IMR-90 (cell line): ENCODE results near the gene TTC7B. TPM values are rescaled to one million over a fixed set of nuclear protein-coding genes. Genes with fewer than 3 reads are reported as not detected.

ENCODE experiments used
- ATAC-seq: fragments of 200-7000 bp; cut with Tn5 transposase; 2 replicates; pipeline ENCODE4 v1.9.1; 2020; ENCODE audit warnings: low read depth, mild to moderate bottlenecking, moderate library complexity
- BruUV-seq: library from RNA; stranded (reverse); fragments of 400-500 nt; replicated peaks from 2 replicates; lab custom pipeline; 2021; lab: Mats Ljungman, UMichigan
- CTCF ChIA-PET: fragments of 300-600 bp; formaldehyde crosslinking; extraction: SDS; loops from one replicate; lab custom pipeline; 2021; ENCODE audit warnings: antibody characterized with exemption; lab: Yijun Ruan, JAX
- POLR2A ChIA-PET: fragments of 300-600 bp; sonication (Branson Sonifier 250); formaldehyde crosslinking; loops from one replicate; lab custom pipeline; 2022; ENCODE audit warnings: antibody characterized with exemption; ENCODE audit not compliant: unreplicated experiment; lab: Charles Lee
- DNase-seq: peaks from one replicate; pipeline ENCODE4 v3.0.0; 2013
- H2AFZ ChIP-seq: replicated peaks from 2 replicates; pipeline ENCODE3; 2013; ENCODE audit warnings: low read length, mild to moderate bottlenecking; ENCODE audit not compliant: poor library complexity
- H2AK5ac ChIP-seq: 2 replicates; pipeline ENCODE4 v1.6.1; 2013; ENCODE audit warnings: low read depth, low read length, inconsistent platforms
- H2AK9ac ChIP-seq: replicated peaks from 2 replicates; pipeline ENCODE3; 2013; ENCODE audit warnings: mild to moderate bottlenecking, low read depth, low read length, moderate library complexity; ENCODE audit not compliant: poor library complexity
- H2BK120ac ChIP-seq: 2 replicates; pipeline ENCODE4 v1.6.1; 2013; ENCODE audit warnings: low read depth, low read length, inconsistent platforms
- H2BK15ac ChIP-seq: 3 replicates; pipeline ENCODE4 v1.6.1; 2013; ENCODE audit warnings: low read depth, low read length, inconsistent platforms
- H2BK20ac ChIP-seq: 2 replicates; pipeline ENCODE4 v1.6.1; 2013; ENCODE audit warnings: low read depth, mild to moderate bottlenecking, inconsistent platforms, low read length, moderate library complexity
- H2BK5ac ChIP-seq: 2 replicates; pipeline ENCODE4 v1.6.1; 2013; ENCODE audit warnings: mild to moderate bottlenecking, low read depth, low read length, inconsistent platforms; ENCODE audit not compliant: poor library complexity, severe bottlenecking
- H3K14ac ChIP-seq: replicated peaks from 2 replicates; pipeline ENCODE4 v1.6.1; 2013; ENCODE audit warnings: low read depth, low read length, inconsistent platforms
- H3K18ac ChIP-seq: 2 replicates; pipeline ENCODE4 v1.6.1; 2013; ENCODE audit warnings: low read depth, low read length, control low read depth
- H3K23ac ChIP-seq: 2 replicates; pipeline ENCODE4 v1.6.1; 2013; ENCODE audit warnings: low read depth, low read length, inconsistent platforms
- H3K27ac ChIP-seq: 2 replicates; pipeline ENCODE4 v1.5.1; 2013; ENCODE audit warnings: mild to moderate bottlenecking, control low read depth, low read length; ENCODE audit not compliant: insufficient read depth
- H3K27me3 ChIP-seq: 2 replicates; pipeline ENCODE4 v1.6.1; 2013; ENCODE audit warnings: low read length; ENCODE audit not compliant: control insufficient read depth, insufficient read depth
- H3K36me3 ChIP-seq: 2 replicates; pipeline ENCODE4 v1.6.1; 2013; ENCODE audit warnings: low read length, mixed read lengths; ENCODE audit not compliant: control insufficient read depth, insufficient read depth
- H3K4ac ChIP-seq: 2 replicates; pipeline ENCODE4 v1.6.1; 2013; ENCODE audit warnings: low read depth, low read length, inconsistent platforms
- H3K4me1 ChIP-seq: 2 replicates; pipeline ENCODE4 v1.6.1; 2013; ENCODE audit warnings: low read length, mixed read lengths; ENCODE audit not compliant: control insufficient read depth, insufficient read depth
- H3K4me2 ChIP-seq: 2 replicates; pipeline ENCODE4 v1.6.1; 2013; ENCODE audit warnings: low read depth, mild to moderate bottlenecking, control low read depth, low read length, moderate library complexity
- H3K4me3 ChIP-seq: 2 replicates; pipeline ENCODE4 v1.5.1; 2013; ENCODE audit warnings: low read depth, mild to moderate bottlenecking, control low read depth, low read length, moderate library complexity; ENCODE audit not compliant: insufficient read depth
- H3K56ac ChIP-seq: 2 replicates; pipeline ENCODE4 v1.6.1; 2013; ENCODE audit warnings: low read length, inconsistent platforms; ENCODE audit not compliant: insufficient read depth; ENCODE audit errors: extremely low read depth
- H3K79me1 ChIP-seq, 2 experiments: 2 replicates each; pipeline ENCODE4 v1.6.1; 2013; ENCODE audit warnings: low read length in 2 of 2, inconsistent platforms in 1 of 2, low read depth in 1 of 2
- H3K9ac ChIP-seq: 2 replicates; pipeline ENCODE4 v1.6.1; 2013; ENCODE audit warnings: low read depth, low read length, control low read depth
- H3K9me1 ChIP-seq: 2 replicates; pipeline ENCODE4 v1.6.1; 2013; ENCODE audit warnings: low read length, inconsistent platforms; ENCODE audit not compliant: insufficient read depth
- H3K9me3 ChIP-seq: 2 replicates; pipeline ENCODE4 v1.6.1; 2013; ENCODE audit warnings: low read length; ENCODE audit not compliant: control insufficient read depth, insufficient read depth
- H4K20me1 ChIP-seq: 2 replicates; pipeline ENCODE4 v1.6.1; 2013; ENCODE audit warnings: low read length, inconsistent platforms; ENCODE audit not compliant: insufficient read depth
- H4K5ac ChIP-seq: 2 replicates; pipeline ENCODE4 v1.6.1; 2013; ENCODE audit warnings: mild to moderate bottlenecking, low read depth, low read length, control low read depth
- H4K8ac ChIP-seq, 2 experiments: 2 replicates each; pipeline ENCODE4 v1.6.1; 2013; ENCODE audit warnings: low read depth in 2 of 2, low read length in 2 of 2, control low read depth in 1 of 2, inconsistent platforms in 1 of 2
- H4K91ac ChIP-seq: 2 replicates; pipeline ENCODE4 v1.6.1; 2013; ENCODE audit warnings: low read depth, low read length, inconsistent platforms; ENCODE audit not compliant: insufficient read depth
- BHLHE40 ChIP-seq: fragments of 150-350 bp; IDR thresholded peaks from 2 replicates; pipeline ENCODE4 v1.6.1; 2016; ENCODE audit warnings: mild to moderate bottlenecking, low read depth, low read length
- CEBPB ChIP-seq: IDR thresholded peaks from 2 replicates; pipeline ENCODE4 v1.6.1; 2012; ENCODE audit warnings: low read depth, low read length, improper control_type of control experiment
- CHD1 ChIP-seq: IDR thresholded peaks from 2 replicates; pipeline ENCODE4 v1.6.1; 2012; ENCODE audit warnings: low read depth, low read length, improper control_type of control experiment
- FOS ChIP-seq: fragments of 150-350 bp; IDR thresholded peaks from 2 replicates; pipeline ENCODE4 v1.6.1; 2016; ENCODE audit warnings: low read depth, low read length
- MAZ ChIP-seq: IDR thresholded peaks from 2 replicates; pipeline ENCODE4 v1.6.1; 2012; ENCODE audit warnings: low read depth, mild to moderate bottlenecking, low read length, improper control_type of control experiment, moderate library complexity, borderline replicate concordance
- MXI1 ChIP-seq: IDR thresholded peaks from 2 replicates; pipeline ENCODE4 v1.6.1; 2012; ENCODE audit warnings: low read depth, mild to moderate bottlenecking, low read length, moderate library complexity, borderline replicate concordance
- NFE2L2 ChIP-seq: fragments of 150-350 bp; IDR thresholded peaks from 2 replicates; pipeline ENCODE4 v1.6.1; 2016; ENCODE audit warnings: low read depth, mild to moderate bottlenecking, low read length
- POLR2A ChIP-seq: IDR thresholded peaks from 2 replicates; pipeline ENCODE4 v1.6.1; 2012; ENCODE audit warnings: mild to moderate bottlenecking, low read depth, low read length
- RAD21 ChIP-seq: IDR thresholded peaks from 2 replicates; pipeline ENCODE4 v1.6.1; 2012; ENCODE audit warnings: low read length, improper control_type of control experiment
- RFX5 ChIP-seq: IDR thresholded peaks from 2 replicates; pipeline ENCODE4 v1.8.0; 2012; ENCODE audit warnings: low read depth, mild to moderate bottlenecking, low read length, moderate library complexity
- SMC3 ChIP-seq: fragments of 150-350 bp; IDR thresholded peaks from 2 replicates; pipeline ENCODE4 v1.6.1; 2016; ENCODE audit warnings: low read depth, mild to moderate bottlenecking, antibody characterized with exemption, low read length, moderate library complexity
- WGBS, 2 experiments: methylation state at CpG; one replicate each; pipeline versions ENCODE4 v1.1.5 to v1.1.7; 2013; ENCODE audit warnings: missing lambda C conversion rate in 2 of 2; ENCODE audit not compliant: insufficient read length in 1 of 2; ENCODE audit errors: extremely low coverage in 2 of 2; 5-methylcytosine and 5-hydroxymethylcytosine counted together
- dilution Hi-C: fragments of 300-500 bp; cut with HindIII; formaldehyde crosslinking; loops from one replicate; pipeline ENCODE4 v1.14.3; 2018; ENCODE audit warnings: low sequenced_read_pairs; ENCODE audit not compliant: unreplicated experiment
- in situ Hi-C: fragments of 300-500 bp; cut with MboI; formaldehyde crosslinking; loops from 3 replicates; pipeline ENCODE4 v1.14.3; 2019; ENCODE audit warnings: low sequenced_read_pairs, inconsistent platforms, mixed read lengths
- intact Hi-C: fragments of 100-400 bp; cut with micrococcal nuclease; formaldehyde crosslinking; loops from 2 replicates; pipeline ENCODE4 v1.10.0; 2022
- polyA plus RNA-seq, 3 experiments: library from polyadenylated mRNA; depleted of rRNA; stranded (reverse); fragments of >200 nt; gene quantifications; 2 replicates each; pipeline ENCODE4 v1.2.3, GENCODE V29; 2012; ENCODE audit warnings: low replicate concordance in 1 of 3
- total RNA-seq: library from RNA; depleted of rRNA; stranded (reverse); fragments of >200 nt; gene quantifications from 2 replicates; pipeline ENCODE4 v1.2.3, GENCODE V29; 2012
- TF ChIP-seq, protein P1 (sequence below): conservative IDR thresholded peaks from 2 replicates; pipeline ENCODE4 v1.5.1; 2012; ENCODE audit warnings: mild to moderate bottlenecking, low read depth, low read length, improper control_type of control experiment
- TF ChIP-seq, protein P2 (sequence below): fragments of 150-350 bp; IDR thresholded peaks from 2 replicates; pipeline ENCODE4 v1.6.1; 2016; ENCODE audit warnings: low read depth, mild to moderate bottlenecking, low read length, moderate library complexity, borderline replicate concordance
- TF ChIP-seq, protein P3 (sequence below): fragments of 150-350 bp; IDR thresholded peaks from 2 replicates; pipeline ENCODE4 v1.6.1; 2017; ENCODE audit warnings: mild to moderate bottlenecking, antibody characterized with exemption, low read length, low read depth

TTC7B gene
- total and polyA plus RNA-seq, 2 of the 4 experiments (the other 2 are of a cell fraction), result 18.1 to 35.3 TPM

DNA sequence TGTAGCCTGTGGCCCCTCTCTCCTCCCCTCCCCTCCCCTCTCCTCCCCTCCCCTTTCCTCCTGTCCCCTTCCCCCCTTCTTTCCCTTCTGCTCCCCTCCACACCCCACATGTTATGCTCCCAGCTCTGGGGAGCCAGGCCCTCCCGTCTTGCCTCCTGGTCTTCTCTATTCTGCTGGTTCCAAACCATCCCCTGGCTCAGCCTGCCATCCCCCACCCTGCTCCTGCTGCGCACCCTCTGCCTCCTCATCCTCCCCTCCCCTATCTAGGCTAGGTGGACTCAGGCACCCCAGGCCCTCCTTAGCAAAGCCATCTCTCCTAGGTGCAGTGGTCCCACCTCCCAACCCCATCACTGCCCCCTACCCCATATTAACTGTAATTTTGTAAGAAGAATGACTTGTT lies 319.9 kb downstream of the TTC7B start:
- H2AK9ac ChIP-seq, result no peak overlapping the region
- BruUV-seq, result no TSS peak
- H3K9me1 ChIP-seq, result no peaks in the 10 kb centered on the region
- DNase-seq (no peak), ATAC-seq (no peak)
- ChIA-PET POLR2A (no interaction called here), CTCF (no interaction called here)
- no peak overlapping the region for H3K18ac ChIP-seq
- 40% methylated on average over 1 of the region's 2 CpGs; no CpG with 5 or more reads in 1 of the 2 experiments for WGBS, 2 experiments
- no peak overlapping the region for H3K14ac ChIP-seq
- H4K8ac ChIP-seq, result no peak overlapping the region
- no peaks in the 10 kb centered on the region for H3K36me3 ChIP-seq
- no peaks in the 10 kb centered on the region for H4K20me1 ChIP-seq
- H3K4me3 ChIP-seq, result no peak overlapping the region
- H3K23ac ChIP-seq, result no peak overlapping the region
- in situ Hi-C loops (no loop called here), intact Hi-C loops (no loop called here), dilution Hi-C loops (no loop called here)
- no peak overlapping the region for H3K27ac ChIP-seq
- H3K79me1 ChIP-seq, result no peaks in the 10 kb centered on the region
- no peaks in the 10 kb centered on the region for H3K9me3 ChIP-seq
- peaks cover 7% of the 10 kb centered on the region for H3K27me3 ChIP-seq
- H2BK5ac ChIP-seq, result no peak overlapping the region
- H4K5ac ChIP-seq, result no peak overlapping the region
- H2AK5ac ChIP-seq, result no peak overlapping the region
- TF ChIP-seq RAD21 (no peak), BHLHE40 (no peak), CEBPB (no peak), FOS (no peak), NFE2L2 (no peak), CHD1 (no peak), RFX5 (no peak), MXI1 (no peak), POLR2A (no peak), SMC3 (no peak), MAZ (no peak)
- TF ChIP-seq, protein P1, sequence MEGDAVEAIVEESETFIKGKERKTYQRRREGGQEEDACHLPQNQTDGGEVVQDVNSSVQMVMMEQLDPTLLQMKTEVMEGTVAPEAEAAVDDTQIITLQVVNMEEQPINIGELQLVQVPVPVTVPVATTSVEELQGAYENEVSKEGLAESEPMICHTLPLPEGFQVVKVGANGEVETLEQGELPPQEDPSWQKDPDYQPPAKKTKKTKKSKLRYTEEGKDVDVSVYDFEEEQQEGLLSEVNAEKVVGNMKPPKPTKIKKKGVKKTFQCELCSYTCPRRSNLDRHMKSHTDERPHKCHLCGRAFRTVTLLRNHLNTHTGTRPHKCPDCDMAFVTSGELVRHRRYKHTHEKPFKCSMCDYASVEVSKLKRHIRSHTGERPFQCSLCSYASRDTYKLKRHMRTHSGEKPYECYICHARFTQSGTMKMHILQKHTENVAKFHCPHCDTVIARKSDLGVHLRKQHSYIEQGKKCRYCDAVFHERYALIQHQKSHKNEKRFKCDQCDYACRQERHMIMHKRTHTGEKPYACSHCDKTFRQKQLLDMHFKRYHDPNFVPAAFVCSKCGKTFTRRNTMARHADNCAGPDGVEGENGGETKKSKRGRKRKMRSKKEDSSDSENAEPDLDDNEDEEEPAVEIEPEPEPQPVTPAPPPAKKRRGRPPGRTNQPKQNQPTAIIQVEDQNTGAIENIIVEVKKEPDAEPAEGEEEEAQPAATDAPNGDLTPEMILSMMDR, result no peak
- TF ChIP-seq, protein P2, sequence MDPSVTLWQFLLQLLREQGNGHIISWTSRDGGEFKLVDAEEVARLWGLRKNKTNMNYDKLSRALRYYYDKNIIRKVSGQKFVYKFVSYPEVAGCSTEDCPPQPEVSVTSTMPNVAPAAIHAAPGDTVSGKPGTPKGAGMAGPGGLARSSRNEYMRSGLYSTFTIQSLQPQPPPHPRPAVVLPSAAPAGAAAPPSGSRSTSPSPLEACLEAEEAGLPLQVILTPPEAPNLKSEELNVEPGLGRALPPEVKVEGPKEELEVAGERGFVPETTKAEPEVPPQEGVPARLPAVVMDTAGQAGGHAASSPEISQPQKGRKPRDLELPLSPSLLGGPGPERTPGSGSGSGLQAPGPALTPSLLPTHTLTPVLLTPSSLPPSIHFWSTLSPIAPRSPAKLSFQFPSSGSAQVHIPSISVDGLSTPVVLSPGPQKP, result no peak
- TF ChIP-seq, protein P3, sequence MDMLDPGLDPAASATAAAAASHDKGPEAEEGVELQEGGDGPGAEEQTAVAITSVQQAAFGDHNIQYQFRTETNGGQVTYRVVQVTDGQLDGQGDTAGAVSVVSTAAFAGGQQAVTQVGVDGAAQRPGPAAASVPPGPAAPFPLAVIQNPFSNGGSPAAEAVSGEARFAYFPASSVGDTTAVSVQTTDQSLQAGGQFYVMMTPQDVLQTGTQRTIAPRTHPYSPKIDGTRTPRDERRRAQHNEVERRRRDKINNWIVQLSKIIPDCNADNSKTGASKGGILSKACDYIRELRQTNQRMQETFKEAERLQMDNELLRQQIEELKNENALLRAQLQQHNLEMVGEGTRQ, result no peak
- H3K4ac ChIP-seq, result no peak overlapping the region
- H2AFZ ChIP-seq, result no peak overlapping the region
- no peak overlapping the region for H3K56ac ChIP-seq
- no peak overlapping the region for H3K4me2 ChIP-seq
- no peak overlapping the region for H2BK20ac ChIP-seq
- H3K4me1 ChIP-seq, result peaks cover 2% of the 10 kb centered on the region; the same call in 1 of the 2 replicates
- H4K91ac ChIP-seq, result no peak overlapping the region
- no peak overlapping the region for H2BK15ac ChIP-seq
- H2BK120ac ChIP-seq, result no peak overlapping the region
- no peak overlapping the region for H3K9ac ChIP-seq
